Neural cell (in vitro differentiated cells): ENCODE data around the gene UGT1A8. TPM values are rescaled to one million over a fixed set of nuclear protein-coding genes. Genes with fewer than 3 reads are reported as not detected.

Source experiments
- H2AFZ ChIP-seq: fragments of 200-600, 300-800 bp; sonication (generic), shearing (Covaris generic); 2 replicates; pipeline ENCODE4 v1.6.0; 2014; ENCODE audit warnings: low read depth, mild to moderate bottlenecking, antibody characterized with exemption, low read length, moderate library complexity
- H3F3A ChIP-seq: fragments of 200-600 bp; shearing (Covaris generic); 2 replicates; pipeline ENCODE4 v1.6.1; 2016; ENCODE audit warnings: mild to moderate bottlenecking, moderate library complexity, mixed read lengths, antibody characterized with exemption, low read length; ENCODE audit not compliant: insufficient read depth, poor library complexity, severe bottlenecking
- H3K27ac ChIP-seq: fragments of 200-600, 300-800 bp; sonication (generic), shearing (Covaris generic); 2 replicates; pipeline ENCODE4 v1.5.1; 2014; ENCODE audit warnings: mild to moderate bottlenecking, low read length, moderate library complexity
- H3K27me3 ChIP-seq: fragments of 300-800, 200-600 bp; sonication (generic), shearing (Covaris generic); 2 replicates; pipeline ENCODE4 v1.6.0; 2014; ENCODE audit warnings: mild to moderate bottlenecking, low read depth, low read length, moderate library complexity; ENCODE audit not compliant: insufficient read depth
- H3K36me3 ChIP-seq: fragments of 300-800, 200-600 bp; sonication (generic), shearing (Covaris generic); 2 replicates; pipeline ENCODE4 v1.5.1; 2014; ENCODE audit warnings: mild to moderate bottlenecking, antibody characterized with exemption, low read length, moderate library complexity; ENCODE audit not compliant: insufficient read depth
- H3K4me2 ChIP-seq: fragments of 300-800, 200-600 bp; sonication (generic), shearing (Covaris generic); 2 replicates; pipeline ENCODE4 v1.6.0; 2014; ENCODE audit warnings: mild to moderate bottlenecking, low read length
- H3K4me3 ChIP-seq: fragments of 300-800, 200-600 bp; sonication (generic), shearing (Covaris generic); 2 replicates; pipeline ENCODE4 v1.5.1; 2014; ENCODE audit warnings: mild to moderate bottlenecking, low read length, moderate library complexity
- H3K79me2 ChIP-seq: fragments of 200-600 bp; shearing (Covaris generic); replicated peaks from 2 replicates; pipeline ENCODE4 v1.6.0; 2014; ENCODE audit warnings: mild to moderate bottlenecking, low read length, moderate library complexity; ENCODE audit not compliant: insufficient read depth
- H3K9ac ChIP-seq: fragments of 300-800, 200-600 bp; sonication (generic), shearing (Covaris generic); 2 replicates; pipeline ENCODE4 v1.6.1; 2016; ENCODE audit warnings: mild to moderate bottlenecking, low read length, mixed read lengths
- H3K9me2 ChIP-seq: fragments of 200-600 bp; shearing (Covaris generic); 2 replicates; pipeline ENCODE4 v1.6.1; 2016; ENCODE audit warnings: mild to moderate bottlenecking, low read length, mixed read lengths; ENCODE audit not compliant: insufficient read depth
- H3K9me3 ChIP-seq: fragments of 200-600, 300-800 bp; sonication (generic), shearing (Covaris generic); 2 replicates; pipeline ENCODE4 v1.6.1; 2016; ENCODE audit warnings: mild to moderate bottlenecking, mixed run types, low read length, moderate library complexity, mixed read lengths
- H4K20me1 ChIP-seq: fragments of 200-600 bp; shearing (Covaris generic); 2 replicates; pipeline ENCODE4 v1.6.1; 2016; ENCODE audit warnings: mild to moderate bottlenecking, mixed run types; ENCODE audit not compliant: insufficient read depth
- CTCF ChIP-seq: fragments of 450-650 bp; IDR thresholded peaks from 2 replicates; pipeline ENCODE4 v1.5.1; 2014; ENCODE audit warnings: antibody characterized with exemption, mild to moderate bottlenecking, moderate library complexity; ENCODE audit not compliant: poor library complexity, severe bottlenecking
- EP300 ChIP-seq: fragments of 450-650 bp; conservative IDR thresholded peaks from 2 replicates; pipeline ENCODE4 v1.6.1; 2014; ENCODE audit warnings: antibody characterized with exemption, mild to moderate bottlenecking, moderate library complexity; ENCODE audit not compliant: poor library complexity, severe bottlenecking
- EZH2 ChIP-seq: fragments of 200-600, 300-800 bp; shearing (Covaris generic), sonication (generic); IDR thresholded peaks from 2 replicates; pipeline ENCODE4 v1.6.1; 2014; ENCODE audit warnings: antibody characterized with exemption, low read length, borderline replicate concordance, mild to moderate bottlenecking; ENCODE audit not compliant: insufficient read depth, poor library complexity, severe bottlenecking
- MXI1 ChIP-seq: fragments of 450-650 bp; conservative IDR thresholded peaks from 2 replicates; pipeline ENCODE4 v1.6.1; 2014; ENCODE audit warnings: antibody characterized with exemption, mild to moderate bottlenecking; ENCODE audit not compliant: poor library complexity, severe bottlenecking
- POLR2AphosphoS5 ChIP-seq: IDR thresholded peaks from 2 replicates; pipeline ENCODE4 v1.6.1; 2012
- RAD21 ChIP-seq: fragments of 450-650 bp; conservative IDR thresholded peaks from 2 replicates; pipeline ENCODE4 v1.6.1; 2014; ENCODE audit warnings: antibody characterized with exemption, mild to moderate bottlenecking, moderate library complexity
- REST ChIP-seq: IDR thresholded peaks from 2 replicates; pipeline ENCODE4 v1.6.1; 2012; ENCODE audit warnings: borderline replicate concordance
- SMC3 ChIP-seq: fragments of 450-650 bp; conservative IDR thresholded peaks from 2 replicates; pipeline ENCODE4 v1.6.1; 2014; ENCODE audit warnings: antibody characterized with exemption, mild to moderate bottlenecking, moderate library complexity; ENCODE audit not compliant: poor library complexity
- TAF1 ChIP-seq: IDR thresholded peaks from 2 replicates; pipeline ENCODE4 v1.6.1; 2012; ENCODE audit warnings: low read depth
- polyA plus RNA-seq: library from polyadenylated mRNA; depleted of rRNA; stranded (reverse); fragments of >200 nt; gene quantifications from 2 replicates; pipeline ENCODE4 v1.2.3, GENCODE V29; 2014

The UGT1A8 gene
- polyA plus RNA-seq, 1 donor from 2014 or later = not detected

DNA sequence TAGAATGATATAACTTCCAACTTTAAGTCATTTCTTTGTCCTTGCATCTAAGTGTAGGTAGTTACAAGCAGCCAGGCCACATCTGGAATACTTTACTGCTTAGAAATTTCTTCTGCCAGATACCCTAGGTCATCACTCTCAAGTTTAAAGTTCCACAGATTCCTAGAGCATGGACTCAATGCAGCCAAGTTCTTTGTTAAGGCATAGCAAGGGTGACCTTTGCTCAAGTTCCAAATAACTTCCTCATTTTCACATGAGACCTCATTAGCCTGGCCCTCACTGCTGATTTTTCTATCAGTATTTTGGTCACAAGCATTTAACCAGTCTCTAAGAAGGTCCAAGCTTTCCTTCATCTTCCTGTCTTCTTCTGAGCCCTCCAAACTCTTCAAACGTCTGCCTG, 46.5 kb downstream of the UGT1A8 start:
- Histone ChIP-seq H3K9me2 (no peaks in the 10 kb centered on the region), H3K27ac (no peak overlapping the region), H2AFZ (no peak overlapping the region), H3K36me3 (no peaks in the 10 kb centered on the region), H3K9ac (no peak overlapping the region), H3K9me3 (no peaks in the 10 kb centered on the region), H3K4me2 (no peak overlapping the region), H3K4me3 (no peak overlapping the region), H3K79me2 (no peaks in the 10 kb centered on the region), H3F3A (no peaks in the 10 kb centered on the region), H4K20me1 (no peaks in the 10 kb centered on the region), H3K27me3 (no peaks in the 10 kb centered on the region)
- no peak for TF ChIP-seq RAD21
- TF ChIP-seq POLR2AphosphoS5 = no peak
- TF ChIP-seq EZH2 = no peak
- TF ChIP-seq SMC3 = no peak
- no peak for TF ChIP-seq MXI1
- TF ChIP-seq EP300 = no peak
- no peak for TF ChIP-seq CTCF
- no peak for TF ChIP-seq REST
- TF ChIP-seq TAF1 = no peak

GRCh38 chr2:233668605-233669260, 51.3 kb downstream of the UGT1A8 start:
- Histone ChIP-seq H3K79me2 (no peaks in the 10 kb centered on the region), H3K9me2 (no peaks in the 10 kb centered on the region), H3K27me3 (no peaks in the 10 kb centered on the region), H2AFZ (no peak overlapping the region), H3K27ac (no peak overlapping the region), H3K9me3 (no peaks in the 10 kb centered on the region), H3K9ac (no peak overlapping the region), H3F3A (no peaks in the 10 kb centered on the region), H3K4me3 (no peak overlapping the region), H3K4me2 (no peak overlapping the region), H4K20me1 (no peaks in the 10 kb centered on the region), H3K36me3 (no peaks in the 10 kb centered on the region)
- TF ChIP-seq SMC3 (no peak), CTCF (no peak), RAD21 (no peak), EZH2 (no peak), REST (no peak), EP300 (no peak), POLR2AphosphoS5 (no peak), MXI1 (no peak), TAF1 (no peak)
